Activated naive CD4-positive, alpha-beta T cell treated with anti-CD3 and anti-CD28 coated beads, Interleukin-2, amount 10 ng/mL, durations not matched to agents 7 days and 5 days (primary cell): ENCODE results near the gene PUSL1.

ENCODE experiments used
- CTCF ChIA-PET: fragments of 350-600 bp; sonication (Branson Sonifier 250); formaldehyde crosslinking; loops from one replicate; lab custom pipeline; 2021; ENCODE audit warnings: antibody characterized with exemption; lab: Charles Lee
- DNase-seq: peaks from one replicate; pipeline ENCODE4 v3.0.0-alpha.2; 2020
- H3K27ac Mint-ChIP-seq: one replicate; pipeline ENCODE4 v1.8.0; 2021; ENCODE audit warnings: mild to moderate bottlenecking, moderate library complexity, mixed read lengths
- H3K27me3 Mint-ChIP-seq: one replicate; pipeline ENCODE4 v1.8.0; 2021; ENCODE audit warnings: mild to moderate bottlenecking, mixed read lengths
- H3K36me3 Mint-ChIP-seq: one replicate; pipeline ENCODE4 v1.8.0; 2021; ENCODE audit warnings: mixed read lengths
- H3K4me1 Mint-ChIP-seq: one replicate; pipeline ENCODE4 v1.8.0; 2021; ENCODE audit warnings: mixed read lengths
- H3K4me3 Mint-ChIP-seq: one replicate; pipeline ENCODE4 v1.8.0; 2021; ENCODE audit warnings: mild to moderate bottlenecking, moderate library complexity, mixed read lengths
- H3K9me3 Mint-ChIP-seq: one replicate; pipeline ENCODE4 v1.8.0; 2021; ENCODE audit warnings: mixed read lengths

The PUSL1 gene

GRCh38 chr1:1284221-1285101 is 23.9 kb upstream of the PUSL1 start:
- Mint-ChIP-seq H3K9me3 (no peaks in the 10 kb centered on the region), H3K4me1 (no peaks in the 10 kb centered on the region), H3K27me3 (peaks cover 7% of the 10 kb centered on the region), H3K27ac (no peak overlapping the region), H3K4me3 (no peak overlapping the region), H3K36me3 (no peaks in the 10 kb centered on the region)
- CTCF ChIA-PET, result interaction anchor here (0.7 kb wide), 1 partner anchor 164 kb away, joined by 3 read pairs; no protein-coding TSS in a partner anchor
- DNase-seq, result no peak

DNA sequence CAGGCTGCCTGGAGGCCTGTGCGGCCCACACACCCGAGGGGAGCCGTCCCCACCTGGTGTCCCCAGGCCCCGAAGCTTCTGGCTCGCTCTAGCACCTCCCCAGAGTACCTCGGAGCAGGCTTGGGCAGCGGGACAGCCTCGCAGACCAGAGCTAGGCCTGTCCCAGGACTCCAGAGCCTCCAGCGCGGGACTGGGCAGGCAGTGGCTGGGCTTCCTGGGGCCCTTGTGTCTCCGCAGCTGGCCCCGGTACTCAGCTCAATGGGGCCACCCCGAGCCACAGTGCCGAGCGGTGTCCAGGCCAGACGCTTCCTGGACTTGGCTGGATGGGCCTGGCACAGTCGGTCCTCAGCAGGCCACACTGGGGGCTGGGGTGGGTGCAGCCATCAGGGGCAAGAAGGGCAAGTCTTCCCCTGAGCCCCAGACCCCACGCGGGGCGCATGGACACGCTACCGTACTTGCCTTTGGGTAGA is 23.3 kb upstream of the PUSL1 start:
- Mint-ChIP-seq H3K4me1 (no peaks in the 10 kb centered on the region), H3K27me3 (peaks cover 7% of the 10 kb centered on the region), H3K9me3 (peaks cover 1% of the 10 kb centered on the region), H3K36me3 (peaks cover 1% of the 10 kb centered on the region), H3K27ac (no peak overlapping the region), H3K4me3 (no peak overlapping the region)
- CTCF ChIA-PET, result interaction anchor here (0.7 kb wide), 1 partner anchor 165 kb away, joined by 3 read pairs; no protein-coding TSS in a partner anchor
- no peak for DNase-seq

- Mint-ChIP-seq H3K4me3 (no peak overlapping the region), H3K27me3 (peaks cover 7% of the 10 kb centered on the region), H3K4me1 (no peaks in the 10 kb centered on the region), H3K9me3 (peaks cover 2% of the 10 kb centered on the region), H3K27ac (no peak overlapping the region), H3K36me3 (peaks cover 2% of the 10 kb centered on the region)
- CTCF ChIA-PET, result no interaction called here
- no peak for DNase-seq
Measured at GRCh38 chr1:1285611-1286311, 22.6 kb upstream of the PUSL1 start.

GRCh38 chr1:1286313-1287261 is 21.8 kb upstream of the PUSL1 start:
- Mint-ChIP-seq H3K27ac (no peak overlapping the region), H3K9me3 (peaks cover 2% of the 10 kb centered on the region), H3K36me3 (peaks cover 2% of the 10 kb centered on the region), H3K4me3 (no peak overlapping the region), H3K27me3 (peaks cover 7% of the 10 kb centered on the region), H3K4me1 (no peaks in the 10 kb centered on the region)
- CTCF ChIA-PET, result no interaction called here
- DNase-seq, result no peak

GRCh38 chr1:1287288-1288110 is 20.9 kb upstream of the PUSL1 start:
- DNase-seq, result no peak
- Mint-ChIP-seq H3K27ac (no peak overlapping the region), H3K4me1 (no peaks in the 10 kb centered on the region), H3K9me3 (peaks cover 2% of the 10 kb centered on the region), H3K4me3 (no peak overlapping the region), H3K27me3 (peaks cover 7% of the 10 kb centered on the region), H3K36me3 (peaks cover 3% of the 10 kb centered on the region)
- CTCF ChIA-PET, result no interaction called here

GRCh38 chr1:1290238-1290731 is 18.1 kb upstream of the PUSL1 start:
- DNase-seq, result peak; percentile 70
- CTCF ChIA-PET, result interaction anchor here (0.9 to 2.8 kb wide), 5 partner anchors 10 to 307 kb away, joined by 3 to 49 read pairs (median 4); no protein-coding TSS in a partner anchor
- Mint-ChIP-seq H3K4me1 (no peaks in the 10 kb centered on the region), H3K27me3 (no peaks in the 10 kb centered on the region), H3K4me3 (no peak overlapping the region), H3K27ac (peak overlapping the region; percentile 33), H3K9me3 (peaks cover 2% of the 10 kb centered on the region), H3K36me3 (peaks cover 3% of the 10 kb centered on the region)

GRCh38 chr1:1291023-1291528 is 17.3 kb upstream of the PUSL1 start:
- Mint-ChIP-seq H3K36me3 (peaks cover 3% of the 10 kb centered on the region), H3K4me3 (no peak overlapping the region), H3K27ac (no peak overlapping the region), H3K9me3 (peaks cover 2% of the 10 kb centered on the region), H3K27me3 (no peaks in the 10 kb centered on the region), H3K4me1 (no peaks in the 10 kb centered on the region)
- no peak for DNase-seq
- CTCF ChIA-PET, result interaction anchor here (1.1 to 2.8 kb wide), 5 partner anchors 9 to 308 kb away, joined by 3 to 49 read pairs (median 6); no protein-coding TSS in a partner anchor

DNA sequence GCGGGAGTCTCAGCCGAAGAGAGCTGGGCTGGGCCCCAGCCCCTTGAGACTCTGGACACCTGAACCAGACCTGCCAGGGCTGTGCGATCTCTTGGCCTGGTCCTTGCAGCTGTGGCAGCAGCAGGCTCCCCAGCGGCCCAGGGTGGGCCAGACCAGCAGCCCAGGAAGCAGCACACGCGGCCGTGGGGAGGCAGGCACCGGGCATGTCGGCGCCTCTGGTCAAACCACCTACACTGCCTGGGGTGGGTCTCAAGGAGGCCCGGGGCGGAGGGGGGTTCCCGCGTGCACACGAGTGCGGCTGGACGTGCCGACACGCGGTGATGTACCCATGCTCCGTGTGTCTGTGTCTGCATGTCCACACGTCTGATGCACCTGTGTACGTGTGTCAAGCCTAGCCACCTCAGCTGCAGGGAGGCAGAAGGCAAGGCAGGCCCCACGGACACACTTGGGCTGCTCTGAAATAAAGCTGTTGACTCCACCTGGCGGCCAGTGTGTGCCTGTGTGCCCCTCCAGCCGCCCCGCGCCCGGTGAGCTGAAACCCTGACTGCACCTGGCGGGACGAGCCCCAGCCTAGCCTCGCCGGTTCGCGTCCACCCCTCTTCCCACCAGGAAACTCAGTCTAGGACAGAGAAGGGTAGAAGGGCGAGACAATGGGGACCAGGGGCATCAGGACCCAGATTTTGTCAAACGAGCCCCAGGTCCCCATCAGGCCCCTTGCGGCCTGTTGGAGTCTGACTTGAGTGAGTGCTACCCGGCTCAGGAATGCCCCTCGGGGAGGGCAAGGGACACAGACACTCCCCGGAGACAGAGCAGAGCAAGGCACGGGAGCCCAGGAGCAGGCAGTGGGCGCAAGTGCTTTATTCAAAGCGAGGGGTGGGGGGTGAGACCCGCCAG is 16.6 kb upstream of the PUSL1 start:
- peaks cover 3% of the 10 kb centered on the region for H3K36me3 Mint-ChIP-seq
- H3K9me3 Mint-ChIP-seq, result peaks cover 2% of the 10 kb centered on the region
- H3K27me3 Mint-ChIP-seq, result no peaks in the 10 kb centered on the region
- CTCF ChIA-PET, result interaction anchor here (0.6 to 2.8 kb wide), 10 partner anchors 8 to 309 kb away, joined by 3 to 49 read pairs (median 4); no protein-coding TSS in a partner anchor
- no peak overlapping the region for H3K4me3 Mint-ChIP-seq
- H3K27ac Mint-ChIP-seq, result no peak overlapping the region
- DNase-seq, result peak; percentile 79
- no peaks in the 10 kb centered on the region for H3K4me1 Mint-ChIP-seq

GRCh38 chr1:1292442-1292779 is 16.0 kb upstream of the PUSL1 start:
- no peak overlapping the region for H3K4me3 Mint-ChIP-seq
- no peaks in the 10 kb centered on the region for H3K4me1 Mint-ChIP-seq
- CTCF ChIA-PET, result interaction anchor here (0.6 to 2.8 kb wide), 8 partner anchors 9 to 309 kb away, joined by 3 to 49 read pairs (median 4); no protein-coding TSS in a partner anchor
- no peaks in the 10 kb centered on the region for H3K27me3 Mint-ChIP-seq
- peaks cover 3% of the 10 kb centered on the region for H3K36me3 Mint-ChIP-seq
- H3K27ac Mint-ChIP-seq, result no peak overlapping the region
- peaks cover 2% of the 10 kb centered on the region for H3K9me3 Mint-ChIP-seq
- no peak for DNase-seq

DNA sequence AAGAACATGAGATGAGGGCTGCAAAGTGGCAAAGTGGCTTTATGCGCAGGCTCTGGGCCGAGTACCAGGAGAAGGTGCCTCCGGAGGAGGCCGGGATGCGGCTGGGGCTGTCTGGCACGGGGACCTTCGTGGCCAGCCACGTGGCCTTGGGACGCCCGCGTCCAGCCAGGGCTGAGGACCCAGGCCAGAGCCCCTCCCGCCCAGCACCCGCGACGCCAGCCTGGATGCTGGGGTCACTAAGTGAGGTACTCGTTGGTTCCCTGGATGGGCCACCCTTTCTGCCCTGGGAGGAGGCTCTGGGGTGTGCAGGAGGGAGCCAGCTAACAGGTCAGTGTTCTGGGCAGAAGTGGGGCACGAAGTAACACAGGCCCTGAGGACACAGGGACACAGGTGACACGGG is 15.5 kb upstream of the PUSL1 start:
- CTCF ChIA-PET, result interaction anchor here (1.7 kb wide), 1 partner anchor 8 kb away, joined by 5 read pairs; no protein-coding TSS in a partner anchor
- H3K36me3 Mint-ChIP-seq, result peaks cover 3% of the 10 kb centered on the region
- no peaks in the 10 kb centered on the region for H3K27me3 Mint-ChIP-seq
- no peak overlapping the region for H3K4me3 Mint-ChIP-seq
- H3K4me1 Mint-ChIP-seq, result no peaks in the 10 kb centered on the region
- no peak for DNase-seq
- H3K9me3 Mint-ChIP-seq, result peaks cover 2% of the 10 kb centered on the region
- no peak overlapping the region for H3K27ac Mint-ChIP-seq

- H3K36me3 Mint-ChIP-seq, result peaks cover 5% of the 10 kb centered on the region
- H3K9me3 Mint-ChIP-seq, result peaks cover 2% of the 10 kb centered on the region
- H3K4me3 Mint-ChIP-seq, result no peak overlapping the region
- CTCF ChIA-PET, result interaction anchor here (1.0 to 1.7 kb wide), 2 partner anchors 8 to 171 kb away, joined by 3 to 5 read pairs; no protein-coding TSS in a partner anchor
- H3K4me1 Mint-ChIP-seq, result no peaks in the 10 kb centered on the region
- H3K27me3 Mint-ChIP-seq, result no peaks in the 10 kb centered on the region
- no peak overlapping the region for H3K27ac Mint-ChIP-seq
- no peak for DNase-seq
Measured at GRCh38 chr1:1293263-1294249, 14.8 kb upstream of the PUSL1 start.
